HG02642 (cell line): ENCODE results near the gene GFI1.
"Not testable (repeated sequence)": the region's sequence is repeated elsewhere in the genome, so short reads cannot be mapped to it uniquely, and the experiment has no call there.

Experiments
- ATAC-seq: cut with Tn5 transposase; IDR thresholded peaks from one replicate; pipeline ENCODE4 v1.9.1; 2021; ENCODE audit warnings: mild to moderate bottlenecking; ENCODE audit not compliant: unreplicated experiment, poor library complexity

The GFI1 gene

DNA sequence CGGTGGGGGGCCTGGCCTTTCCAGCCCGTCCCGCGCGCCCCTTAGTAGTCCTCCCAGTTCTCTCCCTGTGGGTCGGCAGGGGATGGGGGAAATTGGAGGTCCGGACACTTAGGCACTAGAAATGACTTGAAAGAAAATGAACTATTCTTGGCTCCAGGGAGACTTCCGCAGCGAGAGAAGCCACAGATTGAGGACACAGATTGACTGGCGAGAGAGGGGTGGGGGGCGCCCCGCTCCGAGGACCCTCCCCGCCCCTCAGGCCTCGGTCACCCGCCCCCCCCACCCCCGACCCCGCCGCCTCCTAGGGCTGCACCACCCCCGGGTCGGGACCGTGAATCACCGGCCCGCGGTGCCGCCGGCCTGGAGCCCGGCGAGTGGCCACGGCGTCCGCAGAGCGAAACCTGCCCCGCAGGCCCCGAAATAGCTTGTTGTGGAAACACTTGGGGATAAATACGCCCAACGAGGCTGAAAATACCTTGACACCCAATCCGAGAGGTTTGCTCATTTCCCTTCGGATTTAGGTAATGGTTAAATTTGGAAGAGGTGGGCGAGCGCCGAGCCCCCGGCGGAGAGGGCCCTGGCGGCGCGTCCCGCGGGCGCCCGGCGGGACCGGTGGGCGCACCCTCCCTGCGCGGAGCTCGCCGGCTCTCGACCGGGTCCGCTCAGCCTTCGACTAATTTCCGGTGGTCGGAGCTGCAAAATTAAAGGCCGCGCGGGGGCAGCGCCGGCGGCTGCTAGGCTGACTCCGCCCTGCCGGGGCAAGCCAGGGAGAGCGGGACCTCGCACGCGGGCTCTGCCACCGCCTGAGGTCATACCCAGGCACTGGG is at the start of gene GFI1:
TSS of gene GFI1 (minus strand) at position 675 of the 827 bp plus-strand sequence. CDS start 3,438 bp downstream, outside the sequence.
- ATAC-seq: peak; percentile 24

DNA sequence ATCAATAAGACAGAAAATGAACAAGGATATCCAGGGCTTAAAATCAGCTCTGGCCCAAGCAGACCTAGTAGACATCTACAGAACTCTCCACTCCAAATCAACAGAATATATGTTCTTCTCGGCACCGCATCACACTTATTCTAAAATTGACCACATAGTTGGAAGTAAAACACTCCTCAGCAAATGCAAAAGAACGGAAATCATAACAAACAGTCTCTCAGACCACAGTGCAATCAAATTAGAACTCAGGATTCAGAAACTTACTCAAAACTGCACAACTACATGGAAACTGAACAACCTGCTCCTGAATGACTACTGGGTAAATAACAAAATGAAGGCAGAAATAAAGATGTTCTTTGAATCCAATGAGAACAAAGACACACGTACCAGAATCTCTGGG is 45.6 kb upstream of the GFI1 start:
- ATAC-seq: not testable (repeated sequence)

DNA sequence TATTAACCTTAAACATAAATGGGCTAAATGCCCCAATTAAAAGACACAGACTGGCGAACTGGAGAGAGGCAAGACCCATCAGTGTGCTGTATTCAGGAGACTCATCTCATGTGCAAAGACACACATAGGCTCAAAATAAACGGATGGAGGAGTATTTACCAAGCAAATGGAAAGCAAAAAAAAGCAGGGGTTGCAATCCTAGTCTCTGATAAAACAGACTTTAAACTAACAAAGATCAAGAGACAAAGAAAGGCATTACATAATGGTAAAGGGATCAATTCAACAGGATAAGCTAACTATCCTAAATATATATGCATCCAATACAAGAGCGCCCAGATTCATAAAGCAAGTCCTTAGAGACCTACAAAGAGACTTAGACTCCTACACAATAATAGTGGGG is 45.2 kb upstream of the GFI1 start:
- not testable (repeated sequence) for ATAC-seq

DNA sequence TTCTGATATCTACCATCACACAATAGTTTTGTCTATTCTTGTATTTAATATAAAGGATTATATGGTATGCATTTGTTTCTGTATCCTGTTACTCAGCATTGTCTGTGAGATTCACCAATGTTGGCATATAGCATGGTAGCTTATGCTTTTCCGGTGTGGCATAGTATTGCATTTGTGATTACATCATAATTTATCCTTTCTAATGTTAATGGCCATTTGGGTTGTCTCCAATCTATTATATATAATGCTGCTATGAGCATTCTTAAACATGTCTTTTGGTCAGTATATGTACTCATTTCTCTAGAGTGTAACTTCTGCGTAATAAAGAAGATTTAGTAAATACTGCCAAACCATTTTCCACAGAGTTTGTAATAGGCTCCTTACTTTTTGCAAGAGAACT is 40.9 kb upstream of the GFI1 start:
- no peak for ATAC-seq

DNA sequence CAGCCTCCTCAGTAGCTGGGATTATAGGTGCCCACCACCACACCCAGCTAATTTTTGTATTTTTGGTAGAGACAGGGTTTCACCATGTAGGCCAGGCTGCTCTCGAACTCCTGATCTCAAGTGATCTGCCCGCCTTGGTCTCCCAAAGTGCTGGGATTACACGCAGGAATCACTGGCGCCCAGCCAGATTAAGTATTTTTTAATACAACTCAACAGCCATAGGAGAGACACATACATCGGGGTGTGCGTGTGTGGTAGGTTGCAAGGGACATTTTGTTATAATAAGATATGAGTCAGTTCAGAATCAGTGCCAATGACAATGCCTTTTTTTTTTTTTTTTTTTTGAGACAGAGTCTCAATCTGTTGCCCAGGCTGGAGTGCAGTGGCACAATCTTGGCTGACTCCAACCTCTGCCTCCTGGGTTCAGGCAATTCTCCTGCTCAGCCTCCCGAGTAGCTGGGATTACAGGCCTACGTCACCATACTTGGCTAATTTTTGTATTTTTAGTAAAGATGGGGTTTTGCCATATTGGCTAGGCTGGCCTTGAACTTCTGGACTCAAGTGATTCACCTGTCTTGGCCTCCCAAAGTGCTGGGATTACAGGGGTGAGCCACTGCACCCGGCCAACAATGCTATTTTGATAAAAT is 38.3 kb upstream of the GFI1 start:
- ATAC-seq: not testable (repeated sequence)

DNA sequence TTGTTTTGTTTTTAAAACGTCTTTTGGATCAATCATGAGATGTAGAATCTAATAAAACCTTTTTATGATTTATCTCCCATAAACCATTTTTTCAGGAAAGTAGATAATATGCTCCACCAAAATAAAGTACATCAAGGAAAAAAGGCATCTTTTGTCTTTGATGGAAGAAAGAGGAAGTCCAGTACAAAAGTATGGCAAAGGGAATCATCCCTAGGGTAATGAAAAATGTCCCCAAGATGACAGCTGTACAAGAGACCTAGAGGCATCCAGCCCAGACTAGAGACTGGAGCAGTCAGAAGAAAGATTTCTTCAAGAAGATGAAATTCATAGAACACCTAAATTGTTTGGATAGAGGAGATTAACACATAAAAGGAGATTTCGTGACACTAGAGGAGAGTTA is 32.3 kb upstream of the GFI1 start:
- no peak for ATAC-seq

DNA sequence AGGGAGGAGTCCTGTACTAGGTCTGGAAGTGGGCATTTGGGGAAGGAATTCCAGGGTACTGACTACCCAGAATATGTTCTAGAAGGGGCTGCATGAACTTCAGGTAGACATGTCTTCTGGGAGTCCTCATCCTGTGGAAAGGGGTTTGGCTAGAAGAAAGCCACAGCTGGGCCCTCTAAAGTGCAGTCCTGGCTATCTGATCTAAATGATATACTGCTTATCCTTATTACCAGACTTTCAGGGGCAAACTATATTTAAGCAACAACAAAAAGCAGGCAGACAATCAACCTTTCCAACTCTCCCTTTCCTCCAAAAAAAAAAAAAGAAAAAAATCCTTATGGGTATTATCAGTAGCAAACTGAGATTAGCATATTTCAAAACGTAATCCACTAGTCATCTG is 29.8 kb upstream of the GFI1 start:
- ATAC-seq: no peak

DNA sequence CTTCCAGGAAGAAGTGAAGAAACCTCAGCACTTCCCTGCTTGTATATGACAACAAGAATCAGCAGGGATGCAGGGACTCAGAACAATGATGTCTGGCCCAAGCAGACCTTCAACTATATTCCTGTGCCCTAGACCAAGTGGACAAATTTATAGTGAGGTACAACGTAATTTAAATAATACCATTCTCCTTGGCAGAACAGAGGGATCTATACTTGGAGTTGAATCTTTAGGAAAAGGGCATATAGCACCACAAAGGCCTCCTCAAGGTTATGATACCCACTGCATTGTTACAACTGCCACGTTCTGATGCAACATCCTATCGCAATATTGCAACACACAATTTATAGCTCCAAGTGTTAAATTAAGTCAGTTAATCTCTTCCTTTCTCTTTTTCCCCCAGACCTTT is 29.1 kb upstream of the GFI1 start:
- no peak for ATAC-seq

DNA sequence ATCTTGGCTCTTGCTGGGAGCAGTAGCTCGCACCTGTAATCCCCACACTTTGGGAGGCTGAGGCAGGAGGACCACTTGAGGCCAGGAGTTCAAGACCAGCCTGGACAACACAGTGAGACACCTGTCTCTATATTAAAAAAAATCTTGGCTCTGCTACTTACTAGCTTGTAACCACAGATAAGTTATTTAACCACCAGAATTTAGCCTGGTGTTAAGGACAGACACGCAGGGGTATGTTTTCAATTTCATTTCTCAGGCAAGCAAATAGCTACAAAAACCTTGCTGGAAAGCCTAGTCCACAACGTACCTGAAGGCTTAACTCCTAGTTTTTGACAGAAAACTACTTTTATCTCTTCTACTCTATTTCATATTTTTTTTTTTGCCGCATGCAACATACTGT is 24.8 kb upstream of the GFI1 start:
- ATAC-seq: peak; percentile 75

DNA sequence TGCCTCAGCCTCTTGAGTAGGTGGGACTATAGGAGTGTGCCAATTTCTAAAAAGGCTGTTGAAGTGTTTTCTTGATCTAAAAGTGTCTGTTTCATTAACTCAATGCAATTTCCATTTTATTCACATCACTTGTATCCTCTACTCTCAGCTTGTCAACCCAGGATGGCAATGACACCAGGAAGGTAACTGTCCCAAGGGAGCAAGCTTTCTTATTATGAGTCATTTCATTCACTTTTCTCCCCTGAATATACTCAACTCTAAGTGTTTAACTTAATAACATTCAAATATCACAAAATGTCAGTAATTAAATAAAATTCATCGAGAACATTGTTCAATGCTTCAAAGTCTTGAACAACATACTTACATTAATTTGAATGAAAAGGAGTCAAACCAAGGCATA is 22.9 kb upstream of the GFI1 start:
- peak; percentile 45 for ATAC-seq

DNA sequence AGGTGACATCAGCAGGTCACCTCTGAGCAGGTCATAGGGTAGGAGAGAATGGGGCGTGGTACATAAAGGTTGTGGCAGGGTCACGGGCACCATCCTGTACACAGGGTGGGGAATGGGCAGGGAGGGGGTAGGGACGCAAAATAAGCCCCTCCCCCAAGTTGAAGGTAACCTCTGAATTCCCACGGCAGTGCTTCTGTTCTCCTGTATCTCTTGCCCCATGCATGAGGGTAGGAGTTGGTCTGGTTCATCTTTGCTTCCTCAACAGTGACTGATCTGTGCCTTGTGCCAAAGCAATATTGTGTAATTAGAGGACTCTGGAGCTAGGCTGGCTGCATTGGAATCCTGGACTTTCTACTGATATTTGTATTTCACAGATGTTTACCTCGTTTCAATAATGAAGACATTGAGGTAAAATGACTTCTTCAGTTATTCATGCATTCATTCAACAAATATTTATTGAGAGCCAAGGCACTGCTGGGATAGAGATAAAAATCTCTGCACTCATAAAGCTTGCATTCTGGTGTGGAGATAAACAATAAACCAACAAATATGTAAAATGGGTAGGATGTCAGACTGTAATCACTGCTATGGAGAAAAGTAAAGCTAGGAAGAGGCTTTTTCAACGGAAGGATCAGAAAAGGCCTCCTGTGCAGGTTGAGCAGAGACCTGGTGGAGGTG is 18.4 kb upstream of the GFI1 start:
- ATAC-seq: no peak

DNA sequence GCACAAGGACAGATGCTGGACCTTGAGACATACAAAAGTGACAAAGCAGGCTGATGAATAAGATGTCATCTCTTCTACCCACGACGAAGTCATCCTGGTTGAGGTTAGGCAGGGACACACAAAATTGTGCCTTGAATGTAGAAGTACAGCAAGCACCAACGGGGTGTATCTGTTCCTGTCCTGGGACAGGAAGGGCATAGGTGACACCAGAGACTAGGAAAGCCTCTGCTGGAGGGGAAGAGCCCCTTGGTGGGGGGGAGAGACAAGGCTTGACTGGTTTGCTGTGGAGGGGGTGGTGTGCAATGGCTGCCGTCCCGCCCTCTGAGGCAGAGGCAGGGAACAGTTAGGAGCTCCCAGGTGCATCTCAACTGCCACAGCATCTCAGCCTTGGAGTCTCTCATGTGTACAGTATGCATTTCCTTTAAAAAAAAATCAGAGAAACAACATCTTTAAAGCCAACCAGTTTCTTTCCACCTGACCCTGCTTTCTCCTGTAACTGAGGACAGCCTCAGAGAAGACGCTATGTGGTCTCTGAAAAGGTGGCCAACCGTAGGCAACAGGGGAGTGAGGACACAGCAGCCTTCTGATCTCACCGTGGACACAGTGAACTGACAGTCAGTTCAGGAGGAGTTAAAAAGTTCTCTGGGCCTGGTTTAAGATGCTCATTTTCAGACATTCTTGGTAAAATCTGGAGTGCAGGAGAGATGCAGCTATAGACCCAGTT is 17.7 kb upstream of the GFI1 start:
- ATAC-seq: no peak

DNA sequence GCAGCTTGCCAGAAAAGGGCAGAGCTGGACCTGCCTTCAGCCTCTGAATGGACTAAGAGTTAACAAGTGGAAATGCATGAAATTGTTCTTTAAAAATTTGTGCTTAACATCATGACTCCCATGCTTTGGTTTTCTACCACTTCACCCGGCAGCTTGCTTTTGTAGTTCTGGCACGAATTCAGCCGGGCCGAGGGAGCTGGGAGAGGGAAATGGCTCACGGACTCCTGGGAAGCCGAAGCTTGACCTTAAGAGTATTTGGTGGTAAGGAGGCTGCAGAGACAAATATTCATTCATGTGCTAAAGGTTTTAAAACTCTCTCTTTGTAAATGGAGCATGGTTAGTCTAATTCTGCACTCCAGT is 17.2 kb upstream of the GFI1 start:
- ATAC-seq: no peak

DNA sequence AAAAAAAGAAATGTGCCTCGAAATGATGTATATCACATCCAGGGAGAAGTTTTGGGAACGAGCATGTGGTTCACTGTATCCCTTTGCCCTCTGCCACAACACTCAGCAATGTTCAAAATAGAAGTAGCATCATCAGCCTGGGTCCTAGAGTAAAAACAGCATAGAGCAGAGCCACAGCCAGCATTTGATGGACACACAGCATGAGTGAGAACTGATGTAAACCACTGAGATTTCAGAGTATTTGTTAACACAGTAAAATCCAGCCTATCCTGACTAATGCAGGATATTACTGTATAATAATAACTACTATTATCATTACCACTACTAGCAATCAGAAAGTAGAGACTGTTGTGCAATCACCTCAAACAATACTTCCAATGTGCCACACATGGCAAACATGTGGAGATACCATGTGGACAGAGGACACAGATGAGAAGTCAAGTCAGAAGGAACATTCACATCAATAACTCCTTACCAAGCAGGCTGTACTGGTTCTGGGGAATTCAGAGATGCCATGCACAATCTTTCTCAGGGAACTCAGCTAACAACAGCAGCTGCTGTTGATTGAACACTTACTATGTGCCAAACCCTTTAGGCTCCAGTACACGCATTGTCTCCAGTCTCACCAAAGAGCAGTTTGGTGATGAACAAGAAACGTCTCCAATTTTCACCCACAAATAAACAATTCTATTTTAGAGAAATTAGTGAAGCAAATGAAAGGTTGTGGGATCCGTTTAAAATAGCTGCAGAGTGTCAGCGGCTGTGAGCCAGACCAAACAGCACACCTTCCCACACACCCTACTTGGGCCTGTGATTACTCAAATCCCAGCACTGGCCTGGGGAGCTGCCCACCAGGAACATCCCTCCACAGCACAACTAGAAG is 16.6 kb upstream of the GFI1 start:
- ATAC-seq: no peak

DNA sequence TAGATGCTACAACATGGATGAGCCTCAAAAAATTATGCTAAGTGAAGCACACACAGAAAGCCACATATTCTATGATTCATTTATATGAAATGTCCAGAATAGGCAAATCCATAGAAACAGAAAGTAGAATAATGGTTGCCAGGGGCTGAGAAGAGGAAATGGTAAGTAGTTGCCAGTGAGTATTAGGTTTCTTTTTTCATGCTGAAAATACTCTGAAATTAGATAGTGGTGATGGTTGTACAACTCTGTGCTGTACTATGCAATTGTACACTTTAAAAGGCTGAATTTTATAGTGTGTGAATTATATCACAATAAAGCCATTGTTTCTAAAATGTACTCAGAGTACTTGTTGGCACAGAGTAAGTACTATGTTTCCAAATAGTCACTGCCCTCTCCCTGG is 15.5 kb upstream of the GFI1 start:
- peak; percentile 72 for ATAC-seq

DNA sequence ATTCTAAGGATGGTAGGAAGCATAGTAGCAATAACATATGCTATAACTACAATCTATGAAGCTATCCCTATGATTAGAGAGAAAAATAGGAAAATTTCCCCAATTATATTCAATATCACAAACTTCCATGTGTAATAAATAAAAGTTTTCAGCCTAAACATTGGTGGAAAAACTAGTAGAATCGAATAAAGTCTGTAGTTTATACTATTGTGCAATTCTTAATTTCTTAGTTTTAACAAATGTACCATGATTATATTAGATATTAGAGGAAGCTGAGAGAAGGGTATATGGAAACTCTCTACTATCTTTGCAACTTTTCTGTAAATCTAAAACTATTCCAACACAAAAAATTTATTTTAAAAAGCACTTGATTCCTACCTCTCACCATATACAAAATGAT is 13.8 kb upstream of the GFI1 start:
- no peak for ATAC-seq

DNA sequence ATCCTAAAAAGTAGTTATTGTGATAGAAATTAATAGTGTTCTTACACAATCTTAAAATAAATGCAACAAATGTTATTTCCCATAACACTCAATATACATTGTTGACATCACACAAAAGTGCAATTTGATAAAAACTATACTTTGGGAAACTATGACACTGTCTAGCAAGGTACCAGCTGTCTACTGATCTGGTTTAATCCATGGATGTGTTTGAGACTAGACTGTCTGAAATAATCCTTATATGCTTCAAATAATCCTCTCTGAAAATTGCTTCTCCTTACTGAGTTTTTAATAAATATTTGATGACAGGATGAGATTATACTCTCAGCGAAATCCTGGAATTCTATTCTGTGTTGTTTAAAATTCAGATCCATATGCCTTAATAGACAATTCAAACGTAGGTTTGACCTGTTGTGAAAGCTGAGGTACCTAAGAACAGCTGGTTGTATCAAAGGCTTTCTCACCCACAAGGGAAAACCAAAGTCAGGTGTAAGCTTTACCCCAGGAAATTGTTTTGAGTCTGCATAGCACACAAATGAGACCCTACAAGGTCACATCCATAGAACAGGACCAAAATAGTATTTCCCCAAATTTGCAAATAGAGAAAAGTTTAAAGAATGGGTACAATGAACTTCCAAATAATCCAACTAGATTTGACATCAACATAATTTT is 8.8 kb upstream of the GFI1 start:
- no peak for ATAC-seq

DNA sequence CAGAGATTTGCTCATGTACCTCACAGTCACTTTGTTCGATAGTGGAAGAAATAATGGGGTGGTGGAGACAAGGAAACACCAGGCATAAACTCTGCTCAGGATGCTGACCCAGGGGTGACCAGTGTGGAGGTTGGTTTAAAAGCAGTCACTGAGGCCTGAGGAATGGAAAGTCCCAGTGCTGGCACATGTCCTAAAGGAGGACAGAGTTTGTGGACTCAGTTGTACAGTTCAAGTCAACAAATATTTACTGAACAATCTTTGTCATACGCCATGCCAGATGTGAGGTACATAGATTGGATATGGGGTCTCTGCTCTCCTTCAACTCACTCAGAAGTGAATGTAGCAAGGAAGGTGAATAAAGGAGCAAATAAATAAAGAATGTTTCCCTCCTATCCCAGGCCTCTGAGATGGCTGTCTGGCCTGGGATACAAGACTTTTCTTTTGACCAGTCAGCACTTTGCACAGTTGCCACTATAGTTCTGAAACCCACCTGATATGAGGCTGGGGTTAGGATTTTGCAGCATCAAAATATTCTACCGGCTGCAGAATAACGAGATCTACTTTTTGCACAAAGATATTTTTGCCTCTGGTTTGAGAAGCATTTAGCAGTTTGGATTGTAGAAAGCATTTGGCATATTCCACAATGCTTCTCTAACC is 7.9 kb upstream of the GFI1 start:
- no peak for ATAC-seq

DNA sequence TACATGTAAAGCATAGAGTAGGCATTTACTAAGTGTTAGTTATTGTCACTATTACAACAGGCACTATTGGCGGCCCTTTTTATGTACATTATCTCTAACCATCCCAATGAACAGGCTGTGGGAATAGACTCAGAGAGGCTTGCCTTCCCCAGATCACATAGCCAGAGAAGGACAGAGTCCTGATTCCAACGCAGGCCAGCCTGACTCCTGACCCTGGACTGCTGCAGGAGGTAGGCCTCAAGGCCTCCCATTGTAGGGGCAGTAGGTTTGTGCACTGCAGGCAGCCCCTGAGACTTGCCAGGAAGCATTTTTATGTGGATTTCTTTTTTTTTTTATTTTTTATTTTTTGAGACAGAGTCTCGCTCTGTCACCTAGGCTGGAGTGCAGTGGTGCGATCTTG is 6.4 kb upstream of the GFI1 start:
- ATAC-seq: no peak
